GM19099 (cell line): Measurements from ENCODE around the gene SMARCA4.

Experiments
- POLR2A ChIP-seq: IDR thresholded peaks from 3 replicates; pipeline ENCODE4 v1.6.1; 2011; ENCODE audit warnings: low read depth; ENCODE audit not compliant: insufficient read length; ENCODE audit errors: extremely low read depth

The SMARCA4 gene

DNA sequence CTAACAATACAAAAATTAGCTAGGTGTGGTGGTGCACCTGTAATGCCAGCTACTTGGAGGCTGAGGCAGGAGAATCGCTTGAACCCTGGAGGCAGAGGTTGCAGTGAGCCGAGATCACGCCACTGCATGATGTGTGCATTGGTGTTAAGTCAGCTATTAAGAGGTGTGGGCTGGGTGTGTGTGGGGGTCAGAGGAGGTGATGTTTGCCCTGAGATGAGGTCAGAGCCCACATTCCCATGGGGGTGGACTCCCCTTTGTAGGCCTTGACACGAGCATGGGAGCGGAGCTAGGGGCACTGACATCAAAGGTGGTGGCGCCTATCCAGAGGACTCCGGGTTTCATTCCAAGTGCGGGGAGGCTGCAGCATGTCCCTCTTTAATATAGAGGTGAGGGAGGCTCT, 93.8 kb downstream of the SMARCA4 start:
- TF ChIP-seq POLR2A, result no peak

DNA sequence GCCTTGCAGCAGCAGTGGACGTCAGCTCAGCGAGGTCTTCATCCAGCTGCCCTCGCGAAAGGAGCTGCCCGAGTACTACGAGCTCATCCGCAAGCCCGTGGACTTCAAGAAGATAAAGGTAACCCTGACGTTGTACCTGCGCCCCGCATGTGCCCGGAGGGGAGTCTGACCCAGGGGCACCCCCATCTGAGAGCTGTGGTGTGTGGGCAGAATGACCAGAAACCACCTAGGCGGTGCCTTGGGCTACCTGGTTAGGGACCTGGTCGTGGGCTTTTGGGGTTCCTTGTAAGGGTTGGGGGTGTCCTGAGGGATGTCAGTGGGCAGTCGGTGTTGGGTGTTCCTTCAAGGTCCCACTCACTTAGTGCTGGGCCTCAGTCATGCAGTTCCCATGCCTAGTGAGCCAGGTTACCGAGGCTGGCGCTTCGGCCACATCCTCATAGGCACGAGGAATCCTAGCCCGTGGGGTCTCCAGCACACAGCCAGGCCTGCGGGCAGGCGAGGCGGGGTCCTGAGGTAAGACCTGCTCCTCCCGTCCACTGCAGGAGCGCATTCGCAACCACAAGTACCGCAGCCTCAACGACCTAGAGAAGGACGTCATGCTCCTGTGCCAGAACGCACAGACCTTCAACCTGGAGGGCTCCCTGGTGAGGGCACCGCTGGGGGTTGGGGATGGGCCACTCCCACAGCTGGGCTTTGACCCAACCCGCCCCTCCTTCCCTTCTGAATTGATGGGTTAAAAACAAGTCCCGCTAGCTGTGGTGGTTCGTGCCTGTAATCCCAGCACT, 97.6 kb downstream of the SMARCA4 start:
- TF ChIP-seq POLR2A, result no peak

- no peak for TF ChIP-seq POLR2A
Observed at GRCh38 chr19:11059511-11060358, 98.9 kb downstream of the SMARCA4 start.

- no peak for TF ChIP-seq POLR2A
Observed at GRCh38 chr19:11061952-11062351, 101.1 kb downstream of the SMARCA4 start.

DNA sequence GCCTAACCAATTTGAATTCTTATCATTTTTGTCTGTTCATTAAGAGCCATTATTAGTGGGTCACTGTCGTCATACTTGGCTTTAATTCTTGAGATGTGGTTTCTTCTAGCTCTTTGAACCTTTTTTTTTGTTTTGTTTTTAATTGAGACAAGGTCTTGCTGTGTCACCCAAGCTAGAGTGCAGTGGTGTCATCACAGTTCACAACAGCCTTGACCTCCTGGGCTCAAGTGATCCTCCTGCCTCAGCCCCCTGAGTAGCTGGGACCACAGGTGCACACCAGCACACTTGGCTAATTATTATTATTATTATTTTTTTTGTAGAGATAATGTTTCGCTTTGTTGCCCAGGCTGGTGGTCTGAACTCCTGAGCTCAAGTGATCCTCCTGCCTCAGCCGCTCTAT, 102.6 kb downstream of the SMARCA4 start:
- TF ChIP-seq POLR2A, result no peak

GRCh38 chr19:11064831-11065303, 104.0 kb downstream of the SMARCA4 start:
- no peak for TF ChIP-seq POLR2A

GRCh38 chr19:11066326-11066725, 105.5 kb downstream of the SMARCA4 start:
- no peak for TF ChIP-seq POLR2A

DNA sequence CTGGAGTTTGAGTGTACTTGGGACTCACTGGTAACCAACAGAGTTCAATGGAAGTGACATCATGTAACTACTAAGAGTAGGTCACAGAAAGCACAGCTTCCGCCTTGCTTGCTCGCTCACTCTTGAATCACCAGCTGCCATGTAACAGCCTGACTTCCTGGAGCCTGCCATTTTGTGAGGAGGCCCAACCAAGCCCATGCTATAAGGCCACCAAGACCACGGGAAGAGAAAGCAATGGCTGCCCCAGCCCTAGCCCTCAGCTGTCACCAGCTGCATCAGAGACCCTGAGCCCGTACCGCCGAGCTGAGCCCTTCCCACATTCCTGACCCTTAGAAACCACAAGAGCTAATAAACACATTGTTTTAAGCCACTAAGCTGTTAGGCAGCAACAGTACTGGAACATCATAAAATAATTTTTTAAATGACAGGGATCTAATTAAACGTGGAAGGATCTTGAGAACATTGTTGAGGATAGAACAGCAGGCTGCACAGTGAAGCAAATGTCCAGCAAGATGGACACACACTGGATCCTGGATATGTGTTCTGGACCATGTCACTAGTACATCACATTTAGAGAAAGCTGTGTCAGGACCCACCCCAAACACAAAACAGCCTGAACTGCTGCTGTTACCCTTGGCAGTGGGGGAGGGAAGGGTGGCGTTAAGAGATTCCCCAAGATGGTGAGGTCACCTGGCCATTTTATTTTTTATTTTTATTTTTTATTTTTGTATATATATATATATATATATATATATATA, 106.7 kb downstream of the SMARCA4 start:
- no peak for TF ChIP-seq POLR2A

DNA sequence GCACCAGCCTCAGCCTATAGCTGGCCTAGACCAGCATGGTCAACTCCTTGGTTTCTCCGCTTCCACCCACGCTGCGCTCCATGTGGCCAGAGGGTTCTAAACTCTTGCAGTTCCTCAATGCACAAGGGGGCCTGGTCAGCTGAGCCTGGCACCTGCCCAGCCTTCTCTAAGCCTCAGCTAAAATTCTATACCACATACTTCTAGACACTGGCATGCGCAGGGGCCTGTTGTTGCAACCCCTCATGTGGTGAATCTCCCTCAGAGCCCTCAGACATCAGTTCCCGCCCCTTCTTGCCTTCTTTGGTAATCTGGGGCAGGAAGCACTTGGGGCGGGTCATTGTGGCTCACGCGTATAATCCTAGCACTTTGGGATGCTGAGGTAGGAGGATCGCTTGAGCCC, 108.7 kb downstream of the SMARCA4 start:
- TF ChIP-seq POLR2A, result no peak

DNA sequence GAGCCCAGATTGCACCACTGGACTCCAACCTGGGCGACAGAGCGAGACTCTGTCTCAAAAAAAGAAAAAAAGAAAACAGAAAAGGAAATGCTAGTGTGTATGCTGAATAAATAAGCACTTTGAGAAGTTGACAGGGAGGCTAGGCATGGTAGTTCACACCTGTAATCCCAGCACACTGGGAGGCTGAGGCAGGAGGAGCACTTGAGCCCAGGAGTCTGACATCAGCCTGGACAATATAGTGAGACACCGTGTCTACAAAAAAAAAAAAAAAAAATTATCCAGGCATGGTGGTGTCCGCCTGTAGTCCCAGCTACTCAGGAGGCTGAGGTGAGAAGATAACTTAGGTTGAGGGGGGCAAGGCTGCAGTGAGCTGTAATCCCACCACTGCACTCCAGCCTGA, 109.3 kb downstream of the SMARCA4 start:
- TF ChIP-seq POLR2A, result no peak

DNA sequence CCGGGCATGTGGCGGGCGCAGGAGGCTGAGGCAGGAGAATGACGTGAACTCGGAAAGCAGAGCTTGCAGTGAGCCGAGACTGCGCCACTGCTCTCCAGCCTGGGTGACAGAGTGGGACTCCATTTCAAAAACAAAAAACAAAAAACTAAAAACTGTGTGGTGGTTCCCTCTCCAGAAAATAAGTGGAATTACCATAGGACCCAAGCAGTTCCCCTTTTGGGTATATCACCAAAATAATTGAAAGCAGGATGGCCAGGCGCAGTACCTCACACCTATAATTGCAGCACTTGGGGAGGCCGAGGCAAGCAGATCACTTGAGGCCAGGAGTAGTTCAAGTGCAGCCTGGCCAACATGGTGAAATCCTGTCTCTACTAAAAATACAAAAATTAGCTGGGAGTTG, 112.7 kb downstream of the SMARCA4 start:
- no peak for TF ChIP-seq POLR2A

GRCh38 chr19:11078893-11079292, 118.1 kb downstream of the SMARCA4 start:
- TF ChIP-seq POLR2A, result no peak

- TF ChIP-seq POLR2A, result no peak
Observed at GRCh38 chr19:11079999-11080398, 119.2 kb downstream of the SMARCA4 start.

GRCh38 chr19:11087870-11088505, 127.2 kb downstream of the SMARCA4 start:
- no peak for TF ChIP-seq POLR2A
